Eye (tissue), 1 donor: ENCODE results near the gene COMT.
A peak's percentile ranks its signal among the peaks of the same experiment; 100 is the strongest.

ENCODE experiments used
- DNase-seq: peaks from one replicate; pipeline ENCODE4 v3.0.0-alpha.2; 2015

COMT gene

DNA sequence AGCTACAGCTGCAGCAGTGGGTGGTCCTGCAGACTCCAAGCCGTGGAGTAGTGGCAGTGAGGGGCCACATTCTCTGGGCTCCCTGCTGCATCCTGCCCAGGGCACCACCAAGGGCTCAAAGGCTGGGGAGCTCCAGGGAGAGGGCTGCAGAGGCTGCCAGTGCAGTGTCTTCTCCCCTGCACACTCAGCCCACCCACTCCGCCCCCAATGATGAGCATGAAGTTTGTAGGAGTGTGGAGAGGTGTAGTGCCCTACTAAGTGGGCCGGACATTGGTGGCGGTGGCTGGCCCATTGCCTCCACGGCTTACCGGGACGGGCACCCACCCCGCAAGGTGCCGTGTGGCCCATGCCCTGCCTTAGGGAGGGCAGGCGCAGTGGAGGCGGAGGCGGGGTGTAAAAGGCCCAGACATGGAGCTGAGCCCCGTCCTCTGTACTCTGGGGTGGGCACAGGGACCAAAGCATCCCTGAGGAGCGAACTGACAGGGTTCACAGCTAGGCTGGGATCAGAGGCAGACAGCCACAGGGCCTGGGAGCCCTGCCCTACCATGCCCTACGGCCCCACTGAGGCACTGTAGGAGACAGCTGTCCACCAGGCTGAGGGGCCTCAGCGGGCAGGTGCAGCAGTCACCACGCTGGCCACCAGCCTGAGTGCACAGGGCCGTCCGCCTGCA is 56.1 kb downstream of the COMT start:
- DNase-seq, result no peak

DNA sequence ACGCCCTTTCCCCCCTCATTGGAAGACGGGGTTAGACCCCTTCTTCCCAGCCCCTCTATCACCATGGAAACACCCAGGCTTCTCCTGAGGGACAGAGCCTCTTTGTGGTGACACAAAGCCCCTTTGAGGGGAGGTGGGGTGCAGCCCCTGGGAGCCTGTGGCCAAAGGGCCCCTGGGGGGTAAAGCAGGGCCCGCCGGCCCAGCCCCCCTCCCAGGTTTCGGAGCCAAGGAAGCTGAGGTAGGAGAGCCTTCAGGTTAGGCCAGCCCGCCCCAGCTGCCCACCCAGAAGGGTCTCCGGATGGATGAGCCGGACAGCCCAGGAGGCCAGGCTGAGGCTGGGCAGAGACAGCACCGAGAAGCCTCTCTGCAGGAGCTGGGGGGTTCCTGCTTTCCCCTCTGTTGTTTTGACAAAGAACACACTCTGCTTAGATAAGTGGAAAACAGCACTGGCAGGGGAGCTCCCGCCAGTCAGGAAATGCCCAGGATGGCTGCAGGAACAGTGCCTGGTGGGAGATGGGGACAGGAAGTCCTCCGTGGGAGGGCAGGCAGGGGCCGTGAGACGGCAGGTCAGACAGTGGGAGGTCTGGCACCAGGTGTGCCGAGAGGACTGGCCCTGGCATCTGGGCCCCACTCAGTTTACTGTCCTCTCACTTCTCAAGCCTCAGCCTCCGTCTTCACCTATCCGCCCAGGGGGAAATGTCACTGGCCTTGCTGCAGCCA is 56.8 kb downstream of the COMT start:
- DNase-seq, result peak; percentile 87

- peak; percentile 25 for DNase-seq
Observed at GRCh38 chr22:19998991-19999820, 57.6 kb downstream of the COMT start.

GRCh38 chr22:20000246-20001081 is 58.9 kb downstream of the COMT start:
- DNase-seq, result peak; percentile 80

- peak; percentile 16 for DNase-seq
Observed at GRCh38 chr22:20001082-20001638, 59.6 kb downstream of the COMT start.

DNA sequence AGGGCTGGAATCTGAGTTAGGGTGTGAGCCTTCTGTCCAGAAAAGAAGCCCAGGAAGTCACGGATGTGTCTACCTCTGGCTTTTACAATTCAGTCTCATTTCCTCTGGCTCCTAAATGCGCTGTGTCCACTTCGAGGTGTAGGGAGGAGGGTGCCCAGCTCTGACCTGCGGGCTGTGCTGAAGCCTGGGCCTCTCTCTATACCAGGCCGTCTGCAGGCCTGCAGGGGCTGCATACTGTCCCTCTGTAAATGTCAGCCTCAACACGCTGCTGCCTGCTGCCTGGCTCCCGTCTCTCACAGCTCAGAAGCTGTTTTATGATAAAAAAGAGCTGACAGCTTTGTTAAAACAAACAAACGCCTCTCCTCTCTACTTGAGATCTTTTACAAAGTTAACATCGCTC is 60.6 kb downstream of the COMT start:
- DNase-seq, result no peak

GRCh38 chr22:20002636-20003035 is 61.1 kb downstream of the COMT start:
- DNase-seq, result peak; percentile 65

GRCh38 chr22:20003304-20003703 is 61.7 kb downstream of the COMT start:
- peak; percentile 3 for DNase-seq

- no peak for DNase-seq
Observed at GRCh38 chr22:20004464-20004863, 62.9 kb downstream of the COMT start.

- DNase-seq, result no peak
Observed at GRCh38 chr22:20008221-20008995, 66.8 kb downstream of the COMT start.

DNA sequence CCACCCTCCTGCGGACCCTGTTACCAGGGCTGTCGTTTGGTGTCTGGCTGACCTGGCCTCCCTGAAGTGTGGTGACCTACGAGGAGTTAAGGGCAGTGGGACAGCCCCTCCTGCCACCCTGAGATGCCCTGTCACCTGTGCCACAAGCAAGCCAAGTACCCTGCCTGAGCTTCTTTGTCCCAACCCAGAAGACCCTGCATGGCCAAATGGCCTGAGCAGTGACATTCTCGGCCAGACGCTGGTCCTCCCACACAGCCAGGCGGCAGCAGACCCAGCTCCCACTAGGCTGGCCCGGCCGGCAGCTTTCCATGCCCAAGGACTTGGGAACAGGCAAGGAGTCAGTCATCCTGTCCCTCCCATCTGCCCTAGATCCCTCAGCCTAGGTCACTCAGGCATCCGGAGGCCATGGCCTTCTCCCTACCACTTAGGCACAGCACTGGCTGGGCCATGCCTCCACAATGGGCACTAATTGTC is 67.5 kb downstream of the COMT start:
- DNase-seq, result no peak

DNA sequence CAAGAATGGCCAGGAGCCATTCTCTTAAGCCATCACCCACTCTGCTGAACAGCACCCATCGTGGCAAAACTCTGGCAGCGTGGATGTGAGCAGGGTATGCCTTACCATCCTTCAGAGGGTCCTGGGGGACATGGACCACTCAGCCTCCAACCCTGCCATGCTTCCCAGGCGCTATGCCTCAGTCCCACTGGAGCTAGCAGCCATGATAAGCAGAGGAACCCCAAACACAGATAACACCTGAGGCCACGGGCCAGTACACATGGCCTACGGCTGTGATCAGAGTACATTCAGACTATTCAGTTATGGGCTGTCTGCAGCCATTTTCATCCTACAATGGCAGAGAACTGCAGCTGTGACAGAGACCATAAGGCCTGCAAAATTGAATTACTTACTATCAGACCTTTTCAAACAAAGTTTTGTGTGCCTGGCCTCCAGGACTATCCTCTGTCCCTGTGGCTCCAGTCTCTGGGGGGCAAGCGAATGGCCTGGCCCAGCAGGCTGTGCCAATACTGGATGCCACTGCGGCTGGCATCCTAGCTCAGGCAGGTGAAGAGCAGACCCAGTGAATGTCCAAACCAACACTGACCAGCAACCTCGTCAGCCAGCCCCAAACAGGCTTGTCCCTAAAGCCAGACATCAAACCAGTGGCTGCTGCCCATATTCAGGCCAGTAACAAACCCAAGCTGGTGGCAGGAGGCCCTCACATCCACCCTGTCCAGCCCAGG is 68.2 kb downstream of the COMT start:
- DNase-seq, result no peak

DNA sequence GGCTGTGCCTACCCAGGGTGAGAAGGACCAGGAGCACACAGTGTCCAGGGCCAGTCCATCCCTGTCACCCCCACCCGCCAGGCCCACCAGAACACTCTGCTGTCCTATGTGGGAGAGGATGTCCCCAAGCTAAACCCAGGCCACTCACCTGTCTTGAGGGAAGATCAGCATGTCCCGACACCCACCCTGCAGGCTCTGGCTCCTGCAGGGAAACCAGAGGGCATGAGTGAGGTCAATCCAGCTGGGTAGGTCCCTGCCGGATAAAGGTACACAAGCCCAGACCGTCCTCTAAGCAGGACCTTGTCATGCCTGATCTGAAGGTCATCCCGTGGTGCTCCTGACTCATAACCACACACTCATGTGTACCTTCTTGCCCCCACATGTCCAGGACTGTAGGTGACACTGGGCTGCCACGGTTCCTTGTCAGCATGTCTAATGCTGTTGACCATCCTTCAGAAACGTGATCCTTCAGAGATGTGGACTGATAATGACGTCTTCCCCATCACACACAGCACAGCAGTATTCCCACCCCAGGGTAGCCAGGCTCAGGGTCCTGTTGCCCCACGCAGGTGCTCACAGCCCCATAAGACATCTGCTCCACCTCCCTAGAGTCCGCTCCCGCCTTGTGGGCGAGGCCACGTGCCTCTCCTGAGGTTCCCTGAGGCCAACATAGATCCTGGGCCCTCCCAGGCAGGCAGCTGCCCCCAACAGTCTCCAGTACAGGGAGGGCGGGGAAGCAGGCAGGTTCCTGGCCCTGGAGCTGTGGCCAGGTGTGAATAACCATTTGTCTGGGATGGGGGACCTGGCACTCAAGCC is 68.9 kb downstream of the COMT start:
- no peak for DNase-seq

GRCh38 chr22:20011123-20011992 is 69.8 kb downstream of the COMT start:
- DNase-seq, result no peak

GRCh38 chr22:20011993-20012740 is 70.6 kb downstream of the COMT start:
- DNase-seq, result no peak

- no peak for DNase-seq
Observed at GRCh38 chr22:20012741-20013331, 71.3 kb downstream of the COMT start.

DNA sequence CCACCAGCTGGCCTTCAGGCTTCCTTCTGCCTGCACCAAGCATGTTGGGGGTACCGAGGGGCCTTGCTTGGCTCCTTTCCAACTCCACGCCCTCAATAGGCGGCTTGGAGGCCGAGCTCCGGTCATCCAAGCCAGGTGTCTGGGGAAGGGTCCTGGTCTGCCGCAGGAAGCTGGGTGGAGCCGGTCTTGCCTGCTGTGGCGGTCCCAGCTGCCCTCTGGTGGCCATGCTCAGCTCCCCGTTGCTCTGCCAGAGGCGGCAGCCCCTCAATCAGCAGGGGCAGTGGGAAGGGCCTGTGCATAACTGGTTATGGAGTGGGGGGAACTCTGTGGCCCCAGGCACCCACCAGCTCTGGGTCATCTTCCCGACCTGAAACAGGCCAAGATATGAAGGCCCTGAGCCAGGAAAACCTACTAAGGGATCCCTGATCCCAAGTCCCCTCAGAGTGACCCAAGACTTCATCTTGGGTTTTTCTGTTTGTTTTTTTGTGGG is 71.9 kb downstream of the COMT start:
- DNase-seq, result peak; percentile 90
